DOHH2 (cell line): ENCODE data around the gene PBX4.

ENCODE experiments used
- H3F3A ChIP-seq: fragments of 200-600 bp; sonication (generic), shearing (Covaris generic); 2 replicates; pipeline ENCODE4 v1.6.0; 2016; ENCODE audit warnings: antibody characterized with exemption, mild to moderate bottlenecking; ENCODE audit not compliant: control insufficient read depth, insufficient read depth
- H3K27ac ChIP-seq: fragments of 200-600 bp; sonication (generic); 2 replicates; pipeline ENCODE4 v1.5.1; 2014; ENCODE audit warnings: low read depth, mild to moderate bottlenecking, low read length, moderate library complexity
- H3K27me3 ChIP-seq: fragments of 200-600 bp; sonication (generic); 2 replicates; pipeline ENCODE4 v1.6.1; 2014; ENCODE audit warnings: mild to moderate bottlenecking, low read length, mixed read lengths; ENCODE audit not compliant: control insufficient read depth
- H3K36me3 ChIP-seq: fragments of 200-600 bp; sonication (generic); 2 replicates; pipeline ENCODE4 v1.6.1; 2014; ENCODE audit warnings: mild to moderate bottlenecking, low read length, moderate library complexity, mixed read lengths; ENCODE audit not compliant: control insufficient read depth
- H3K4me1 ChIP-seq: fragments of 200-600 bp; sonication (generic); 2 replicates; pipeline ENCODE4 v1.6.1; 2014; ENCODE audit warnings: mild to moderate bottlenecking, low read length, mixed read lengths; ENCODE audit not compliant: control insufficient read depth
- H3K4me2 ChIP-seq: fragments of 200-600 bp; sonication (generic); 2 replicates; pipeline ENCODE4 v1.6.0; 2014; ENCODE audit warnings: mild to moderate bottlenecking, low read length, moderate library complexity
- H3K4me3 ChIP-seq: fragments of 200-600 bp; sonication (generic); 2 replicates; pipeline ENCODE4 v1.5.1; 2014; ENCODE audit warnings: mild to moderate bottlenecking, low read length, mixed read lengths
- H3K79me2 ChIP-seq: fragments of 200-600 bp; sonication (generic); 2 replicates; pipeline ENCODE4 v1.6.1; 2014; ENCODE audit warnings: mild to moderate bottlenecking, low read length, mixed read lengths; ENCODE audit not compliant: control insufficient read depth
- H3K9me2 ChIP-seq: fragments of 200-600 bp; sonication (generic); replicated peaks from 2 replicates; pipeline ENCODE4 v1.6.1; 2014; ENCODE audit warnings: mild to moderate bottlenecking, low read length, mixed read lengths; ENCODE audit not compliant: control insufficient read depth
- H3K9me3 ChIP-seq: fragments of 200-600 bp; sonication (generic); 2 replicates; pipeline ENCODE4 v1.6.1; 2014; ENCODE audit warnings: antibody characterized with exemption, low read length, mixed read lengths; ENCODE audit not compliant: control insufficient read depth, insufficient read depth
- H4K20me1 ChIP-seq: fragments of 200-600 bp; sonication (generic); 2 replicates; pipeline ENCODE4 v1.6.0; 2014; ENCODE audit warnings: low read depth, mild to moderate bottlenecking, antibody characterized with exemption, low read length, moderate library complexity; ENCODE audit not compliant: control insufficient read depth, insufficient read depth
- EZH2phosphoT487 ChIP-seq: fragments of 200-600 bp; sonication (generic); IDR thresholded peaks from 2 replicates; pipeline ENCODE4 v1.6.1; 2017; ENCODE audit warnings: borderline replicate concordance, mild to moderate bottlenecking, antibody characterized with exemption, low read length, moderate library complexity, mixed read lengths
- TF ChIP-seq, protein P1 (sequence below): fragments of 200-600 bp; sonication (generic); IDR thresholded peaks from one replicate; pipeline ENCODE4 v1.5.1; 2014; ENCODE audit warnings: antibody characterized with exemption, mild to moderate bottlenecking, low read depth, low read length; ENCODE audit not compliant: poor library complexity, severe bottlenecking

Gene PBX4

DNA sequence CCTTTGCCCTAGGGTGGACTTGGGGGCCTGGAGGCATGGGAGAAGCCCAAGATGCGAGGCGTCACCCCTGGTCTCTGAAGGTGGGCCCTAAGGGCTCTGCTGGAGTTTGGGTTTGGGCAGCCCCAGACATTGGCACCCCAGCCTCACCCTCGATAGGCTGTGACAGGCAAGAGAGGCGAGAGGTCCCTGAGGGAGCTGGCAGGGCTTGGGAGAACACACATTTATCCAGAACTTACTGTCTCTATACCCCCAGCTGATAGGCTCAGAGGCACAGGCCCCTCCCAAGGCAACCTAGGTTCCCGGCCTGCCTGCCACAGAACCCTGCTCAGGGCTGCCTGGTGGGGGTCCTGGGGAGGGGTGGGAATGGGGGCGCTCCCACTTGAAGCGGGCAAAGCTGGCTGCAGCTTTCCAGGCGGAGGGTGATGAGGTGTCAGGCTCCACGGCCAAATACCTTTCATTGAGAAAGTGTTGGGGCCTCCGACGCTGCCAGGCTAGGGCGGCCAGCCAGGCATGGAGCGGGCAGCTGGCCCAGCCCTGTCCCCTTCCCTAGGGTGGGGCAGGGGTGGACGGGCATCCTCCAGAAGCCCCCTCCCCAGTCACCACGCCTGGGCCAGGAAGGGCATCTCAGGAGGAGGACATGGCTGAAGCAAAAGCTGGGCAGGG, 70.7 kb downstream of the PBX4 start:
- Histone ChIP-seq H4K20me1 (no peaks in the 10 kb centered on the region), H3K4me3 (no peak overlapping the region), H3K9me3 (no peaks in the 10 kb centered on the region), H3K4me2 (no peak overlapping the region), H3K9me2 (no peaks in the 10 kb centered on the region), H3K27me3 (0 out of 2 replicates have a peak, but pooled peaks cover 3% of the 10 kb centered on the region), H3F3A (no peaks in the 10 kb centered on the region), H3K4me1 (no peaks in the 10 kb centered on the region), H3K79me2 (no peaks in the 10 kb centered on the region), H3K27ac (no peak overlapping the region), H3K36me3 (no peaks in the 10 kb centered on the region)
- TF ChIP-seq, protein P1, sequence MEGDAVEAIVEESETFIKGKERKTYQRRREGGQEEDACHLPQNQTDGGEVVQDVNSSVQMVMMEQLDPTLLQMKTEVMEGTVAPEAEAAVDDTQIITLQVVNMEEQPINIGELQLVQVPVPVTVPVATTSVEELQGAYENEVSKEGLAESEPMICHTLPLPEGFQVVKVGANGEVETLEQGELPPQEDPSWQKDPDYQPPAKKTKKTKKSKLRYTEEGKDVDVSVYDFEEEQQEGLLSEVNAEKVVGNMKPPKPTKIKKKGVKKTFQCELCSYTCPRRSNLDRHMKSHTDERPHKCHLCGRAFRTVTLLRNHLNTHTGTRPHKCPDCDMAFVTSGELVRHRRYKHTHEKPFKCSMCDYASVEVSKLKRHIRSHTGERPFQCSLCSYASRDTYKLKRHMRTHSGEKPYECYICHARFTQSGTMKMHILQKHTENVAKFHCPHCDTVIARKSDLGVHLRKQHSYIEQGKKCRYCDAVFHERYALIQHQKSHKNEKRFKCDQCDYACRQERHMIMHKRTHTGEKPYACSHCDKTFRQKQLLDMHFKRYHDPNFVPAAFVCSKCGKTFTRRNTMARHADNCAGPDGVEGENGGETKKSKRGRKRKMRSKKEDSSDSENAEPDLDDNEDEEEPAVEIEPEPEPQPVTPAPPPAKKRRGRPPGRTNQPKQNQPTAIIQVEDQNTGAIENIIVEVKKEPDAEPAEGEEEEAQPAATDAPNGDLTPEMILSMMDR = no peak
- no peak for TF ChIP-seq EZH2phosphoT487

DNA sequence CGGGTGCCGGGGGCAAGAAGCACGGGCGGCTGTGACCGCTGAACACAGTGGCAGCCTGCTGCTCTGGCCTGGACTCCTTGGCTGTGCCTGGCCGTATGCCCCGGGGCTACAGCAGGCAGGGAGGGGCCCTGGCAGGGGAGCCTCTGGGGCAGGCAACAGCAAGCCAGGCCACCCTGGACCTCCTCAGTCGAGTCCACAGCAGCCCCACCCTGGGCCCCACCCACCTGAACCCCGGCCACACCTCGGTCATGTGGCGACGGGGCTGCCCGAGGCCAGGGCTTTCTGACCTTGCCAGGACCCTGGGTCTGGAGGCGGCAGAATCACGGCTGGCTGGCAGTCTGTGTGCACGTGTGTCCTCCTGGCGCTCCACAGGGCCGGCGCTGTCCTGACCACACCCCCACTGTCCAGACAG, 71.7 kb downstream of the PBX4 start:
- Histone ChIP-seq H3K79me2 (no peaks in the 10 kb centered on the region), H3K27me3 (0 out of 2 replicates have a peak, but pooled peaks cover 3% of the 10 kb centered on the region), H4K20me1 (no peaks in the 10 kb centered on the region), H3K27ac (no peak overlapping the region), H3K9me3 (no peaks in the 10 kb centered on the region), H3K36me3 (no peaks in the 10 kb centered on the region), H3K4me3 (no peak overlapping the region), H3K9me2 (no peaks in the 10 kb centered on the region), H3K4me2 (no peak overlapping the region), H3K4me1 (no peaks in the 10 kb centered on the region), H3F3A (no peaks in the 10 kb centered on the region)
- TF ChIP-seq EZH2phosphoT487 = no peak
- TF ChIP-seq, protein P1 = no peak

DNA sequence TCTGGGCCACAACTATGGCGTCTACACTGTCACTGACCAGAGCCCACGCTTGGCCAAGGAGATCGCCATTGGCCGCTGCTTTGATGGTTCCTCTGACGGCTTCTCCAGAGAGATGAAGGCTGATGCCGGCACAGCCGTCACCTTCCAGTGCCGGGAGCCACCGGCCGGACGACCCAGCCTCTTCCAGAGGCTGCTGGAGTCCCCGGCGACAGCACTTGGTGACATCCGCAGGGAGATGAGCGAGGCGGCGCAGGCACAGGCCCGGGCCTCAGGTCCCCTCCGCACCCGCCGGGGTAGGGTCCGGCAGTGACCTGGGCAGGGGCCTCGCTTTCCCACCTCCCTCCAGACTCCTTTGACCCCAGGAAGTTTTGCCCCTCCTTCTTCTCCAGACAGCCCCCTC, 72.8 kb downstream of the PBX4 start:
- no peaks in the 10 kb centered on the region for H4K20me1 ChIP-seq
- TF ChIP-seq, protein P1 = no peak
- TF ChIP-seq EZH2phosphoT487 = no peak

More for the DNA sequence above, 72.8 kb downstream of the PBX4 start:
- Histone ChIP-seq H3K9me3 (no peaks in the 10 kb centered on the region), H3K79me2 (no peaks in the 10 kb centered on the region), H3K27me3 (0 out of 2 replicates have a peak, but pooled peaks cover under 1% of the 10 kb centered on the region), H3K4me3 (no peak overlapping the region), H3K36me3 (no peaks in the 10 kb centered on the region), H3F3A (no peaks in the 10 kb centered on the region), H3K4me2 (no peak overlapping the region), H3K9me2 (no peaks in the 10 kb centered on the region), H3K27ac (no peak overlapping the region), H3K4me1 (peaks cover 9% of the 10 kb centered on the region)
